NT2/D1 (cell line): ENCODE measurements around the gene MPPE1.

Experiments used
- YY1 ChIP-seq: IDR thresholded peaks from 2 replicates; pipeline ENCODE4 v1.6.1; 2011; ENCODE audit not compliant: insufficient read length, insufficient read depth
- ZNF274 ChIP-seq: IDR thresholded peaks from 2 replicates; pipeline ENCODE4 v1.6.1; 2011; ENCODE audit warnings: mild to moderate bottlenecking, low read depth, low read length

DNA sequence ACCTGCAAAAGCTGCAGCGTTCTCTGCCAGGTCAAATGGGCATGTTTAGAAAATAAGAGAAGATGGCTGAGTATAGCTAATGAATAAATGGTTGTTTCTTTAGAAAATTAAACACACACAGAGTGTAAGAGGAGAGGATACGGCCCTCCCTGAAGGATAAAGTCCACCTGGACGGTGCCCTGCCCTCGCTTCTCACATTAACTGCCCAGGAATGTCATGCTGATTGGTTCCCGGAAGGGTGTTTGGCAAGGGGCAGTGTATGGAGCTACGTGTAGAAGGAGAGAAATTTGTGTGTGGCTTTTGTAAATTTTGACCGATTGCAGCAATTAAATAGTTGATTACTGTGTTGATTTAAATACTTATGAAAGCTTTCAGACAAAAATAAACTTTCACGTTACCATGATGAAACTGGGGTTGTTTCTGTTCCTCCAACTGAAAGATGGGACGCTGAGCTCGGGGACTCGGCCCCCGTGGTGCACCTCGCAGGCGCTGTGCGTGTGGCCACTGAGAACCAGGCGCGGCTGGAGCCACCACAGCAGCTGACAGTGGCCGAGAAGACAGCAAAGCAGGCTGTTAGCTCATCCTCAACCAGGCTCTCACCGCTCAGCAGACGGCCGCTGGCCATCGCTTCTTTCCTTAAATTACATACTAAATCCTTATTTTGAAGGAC lies 22.7 kb downstream of the MPPE1 start:
- TF ChIP-seq ZNF274 (no peak), YY1 (no peak)
